ENCODE measurements around the gene MYO19.

GRCh38 chr17:36553459-36553858 is 18.8 kb upstream of the MYO19 start:
- TF ChIP-seq ZNF335 (tag by site-specific recombination; conservative IDR thresholded peaks at IDR 0.05) (no peak), PATZ1 (tag by site-specific recombination; IDR thresholded peaks at IDR 0.05) (no peak), TRIM28 (IDR thresholded peaks at IDR 0.05; ENCODE audit: borderline replicate concordance, low read length) (no peak), ZNF138 (tag by site-specific recombination; IDR thresholded peaks at IDR 0.05; ENCODE audit: borderline replicate concordance) (no peak), ZSCAN18 (tag by site-specific recombination; IDR thresholded peaks at IDR 0.05) (no peak), ZBTB49 (tag by site-specific recombination; IDR thresholded peaks at IDR 0.05; ENCODE audit: low read depth) (no peak), CTCF (tag by site-specific recombination; IDR thresholded peaks at IDR 0.05) (no peak), ZNF280C (tag by site-specific recombination; IDR thresholded peaks at IDR 0.05) (no peak), WT1 (tag by site-specific recombination; IDR thresholded peaks at IDR 0.05) (no peak), ZNF350 (tag by site-specific recombination; IDR thresholded peaks at IDR 0.05) (no peak), ZNF660 (tag by site-specific recombination; IDR thresholded peaks at IDR 0.05) (no peak)

All from HEK293 (cell line).